CD14-positive monocyte (primary cell): ENCODE results near the gene GJB2. TPM values are rescaled to one million over a fixed set of nuclear protein-coding genes. Genes with fewer than 3 reads are reported as not detected.

ENCODE experiments used
- DNase-seq, 3 donors: peaks; one replicate each; pipeline ENCODE4 v3.0.0-alpha.2; 2011 to 2022
- H2AFZ ChIP-seq: 2 replicates; pipeline ENCODE4 v1.6.0; 2012; ENCODE audit warnings: mild to moderate bottlenecking, low read depth, low read length, inconsistent platforms; ENCODE audit not compliant: insufficient read depth, poor library complexity, severe bottlenecking
- H3K27ac ChIP-seq, 2 donors: 1 replicate in 1 of 2; 2 replicates in 1 of 2; pipeline ENCODE4 v1.5.1; 2012 to 2013; ENCODE audit warnings: low read length in 2 of 2, control low read depth in 1 of 2, inconsistent platforms in 1 of 2, low read depth in 1 of 2, mild to moderate bottlenecking in 1 of 2
- H3K27me3 ChIP-seq, 2 donors: one replicate each; pipeline versions ENCODE4 v1.6.0 to v1.6.1; 2011 to 2013; ENCODE audit warnings: low read length in 2 of 2; ENCODE audit not compliant: control insufficient read depth in 2 of 2, insufficient read depth in 2 of 2
- H3K36me3 ChIP-seq, 2 donors: replicated peaks in 1 of 2; 1 replicate in 1 of 2; 2 replicates in 1 of 2; pipeline versions ENCODE4 v1.5.1 to v1.6.1; 2012 to 2013; ENCODE audit warnings: low read length in 2 of 2, control low read depth in 1 of 2, inconsistent platforms in 1 of 2, mild to moderate bottlenecking in 1 of 2; ENCODE audit not compliant: insufficient read depth in 2 of 2, control insufficient read depth in 1 of 2
- H3K4me1 ChIP-seq, 2 donors: 1 replicate in 1 of 2; 2 replicates in 1 of 2; pipeline versions ENCODE4 v1.5.1 to v1.6.1; 2012 to 2013; ENCODE audit warnings: low read length in 2 of 2, control low read depth in 1 of 2, inconsistent platforms in 1 of 2, mild to moderate bottlenecking in 1 of 2, moderate library complexity in 1 of 2; ENCODE audit not compliant: insufficient read depth in 2 of 2, control insufficient read depth in 1 of 2
- H3K4me2 ChIP-seq: replicated peaks from 2 replicates; pipeline ENCODE3; 2012; ENCODE audit warnings: low read length, moderate library complexity, mild to moderate bottlenecking; ENCODE audit not compliant: poor library complexity, severe bottlenecking; ENCODE audit errors: extremely low read depth
- H3K4me3 ChIP-seq, 3 experiments: fragments of 200-600 bp in 1 of 3; sonication (generic) in 1 of 3; replicated peaks in 1 of 3; 1 replicate in 2 of 3; 2 replicates in 1 of 3; pipeline ENCODE4 v1.5.1; 2011 to 2013; ENCODE audit warnings: low read length in 3 of 3, mild to moderate bottlenecking in 3 of 3, control low read depth in 2 of 3, low read depth in 2 of 3, inconsistent platforms in 1 of 3, moderate library complexity in 1 of 3
- H3K79me2 ChIP-seq: 2 replicates; pipeline ENCODE4 v1.6.0; 2012; ENCODE audit warnings: mild to moderate bottlenecking, control low read depth, inconsistent platforms, low read length, moderate library complexity; ENCODE audit not compliant: insufficient read depth
- H3K9ac ChIP-seq: 2 replicates; pipeline ENCODE4 v1.6.0; 2017; ENCODE audit warnings: low read length, mild to moderate bottlenecking; ENCODE audit not compliant: insufficient read depth, poor library complexity, severe bottlenecking
- H3K9me3 ChIP-seq, 2 donors: replicated peaks in 1 of 2; 1 replicate in 1 of 2; 2 replicates in 1 of 2; pipeline versions ENCODE4 v1.5.1 to v1.6.1; 2012 to 2013; ENCODE audit warnings: low read length in 2 of 2, control low read depth in 1 of 2; ENCODE audit not compliant: control insufficient read depth in 1 of 2, insufficient read depth in 1 of 2
- H4K20me1 ChIP-seq: 2 replicates; pipeline ENCODE4 v1.6.0; 2012; ENCODE audit warnings: mild to moderate bottlenecking, low read length, control low read depth, moderate library complexity; ENCODE audit not compliant: insufficient read depth
- H3K27ac Mint-ChIP-seq, 7 donors: one replicate each; pipeline ENCODE4 v1.8.0; 2020; ENCODE audit warnings: mild to moderate bottlenecking in 7 of 7, mixed read lengths in 7 of 7, moderate library complexity in 6 of 7, inconsistent platforms in 2 of 7
- H3K27me3 Mint-ChIP-seq, 3 donors: one replicate each; pipeline ENCODE4 v1.8.0; 2021 to 2022; ENCODE audit warnings: low read depth in 3 of 3, mild to moderate bottlenecking in 3 of 3, mixed read lengths in 3 of 3, moderate library complexity in 3 of 3, inconsistent platforms in 1 of 3
- H3K36me3 Mint-ChIP-seq, 2 donors: one replicate each; pipeline ENCODE4 v1.8.0; 2020; ENCODE audit warnings: mixed read lengths in 2 of 2, inconsistent platforms in 1 of 2, mild to moderate bottlenecking in 1 of 2
- H3K4me1 Mint-ChIP-seq: one replicate; pipeline ENCODE4 v1.8.0; 2020; ENCODE audit warnings: mild to moderate bottlenecking, mixed read lengths
- H3K4me3 Mint-ChIP-seq, 2 donors: one replicate each; pipeline ENCODE4 v1.8.0; 2020; ENCODE audit warnings: mild to moderate bottlenecking in 2 of 2, mixed read lengths in 2 of 2, moderate library complexity in 1 of 2
- H3K9me3 Mint-ChIP-seq, 7 donors: one replicate each; pipeline ENCODE4 v1.8.0; 2020 to 2022; ENCODE audit warnings: mixed read lengths in 7 of 7, mild to moderate bottlenecking in 6 of 7, moderate library complexity in 6 of 7, inconsistent platforms in 2 of 7
- WGBS: methylation state at CpG from one replicate; pipeline ENCODE4 v1.1.5; 2013; ENCODE audit warnings: missing lambda C conversion rate; ENCODE audit not compliant: insufficient coverage; 5-methylcytosine and 5-hydroxymethylcytosine counted together
- intact Hi-C, 2 donors: fragments of 100-400 bp; cut with micrococcal nuclease; formaldehyde crosslinking; loops; one replicate each; pipeline versions ENCODE4 v1.15.0 to v1.15.1; 2023
- polyA plus RNA-seq, 3 donors: library from polyadenylated mRNA; depleted of rRNA in 1 of 3; unstranded in 2 of 3; stranded (reverse) in 1 of 3; fragments of 300-500 nt in 2 of 3; fragments of >200 nt in 1 of 3; fragmentation: Illumina TruSeq in 2 of 3; gene quantifications; 1 replicate in 2 of 3; 2 replicates in 1 of 3; pipeline ENCODE4 v1.2.3, GENCODE V29; 2012 to 2021
- TF ChIP-seq, protein P1 (sequence below): fragments of 200-600 bp; IDR thresholded peaks from one replicate; pipeline ENCODE4 v1.8.0; 2022; ENCODE audit warnings: antibody characterized with exemption, mild to moderate bottlenecking

GJB2 gene
- polyA plus RNA-seq, 3 donors: 0.41 TPM; not detected in 2

GRCh38 chr13:20188667-20189553 lies 3.8 kb downstream of the GJB2 start:
- Histone ChIP-seq H3K4me1 (peaks cover 37 to 40% of the 10 kb centered on the region in 2 donors), H3K27ac (peak overlapping the region in 1 of 2 donors; percentile 44), H3K27me3 (peaks cover 21 to 27% of the 10 kb centered on the region in 2 donors), H3K4me2 (no peak overlapping the region), H4K20me1 (no peaks in the 10 kb centered on the region), H3K36me3 (no peaks in the 10 kb centered on the region), H3K9ac (no peak overlapping the region), H3K9me3 (peaks cover 3 to 8% of the 10 kb centered on the region in 2 donors), H3K79me2 (no peaks in the 10 kb centered on the region), H2AFZ (peak overlapping the region; percentile 22), H3K4me3 (no peak overlapping the region)
- Mint-ChIP-seq H3K4me1 (peaks cover 36% of the 10 kb centered on the region), H3K9me3 (peaks cover 5 to 20% (median 6%) of the 10 kb centered on the region in 7 donors), H3K36me3 (peaks cover 4 to 9% of the 10 kb centered on the region in 2 donors), H3K27me3 (peaks cover 25 to 43% (median 33%) of the 10 kb centered on the region in 3 donors), H3K27ac (peak overlapping the region; percentile 0 to 79 (median 53)), H3K4me3 (peak overlapping the region in 1 of 2 donors; percentile 16)
- 83% methylated on average over 15 of the region's 28 CpGs for WGBS
- peak; percentile 78 to 93 (median 81) for DNase-seq
- intact Hi-C loops: no loop called here
- TF ChIP-seq, protein P1, sequence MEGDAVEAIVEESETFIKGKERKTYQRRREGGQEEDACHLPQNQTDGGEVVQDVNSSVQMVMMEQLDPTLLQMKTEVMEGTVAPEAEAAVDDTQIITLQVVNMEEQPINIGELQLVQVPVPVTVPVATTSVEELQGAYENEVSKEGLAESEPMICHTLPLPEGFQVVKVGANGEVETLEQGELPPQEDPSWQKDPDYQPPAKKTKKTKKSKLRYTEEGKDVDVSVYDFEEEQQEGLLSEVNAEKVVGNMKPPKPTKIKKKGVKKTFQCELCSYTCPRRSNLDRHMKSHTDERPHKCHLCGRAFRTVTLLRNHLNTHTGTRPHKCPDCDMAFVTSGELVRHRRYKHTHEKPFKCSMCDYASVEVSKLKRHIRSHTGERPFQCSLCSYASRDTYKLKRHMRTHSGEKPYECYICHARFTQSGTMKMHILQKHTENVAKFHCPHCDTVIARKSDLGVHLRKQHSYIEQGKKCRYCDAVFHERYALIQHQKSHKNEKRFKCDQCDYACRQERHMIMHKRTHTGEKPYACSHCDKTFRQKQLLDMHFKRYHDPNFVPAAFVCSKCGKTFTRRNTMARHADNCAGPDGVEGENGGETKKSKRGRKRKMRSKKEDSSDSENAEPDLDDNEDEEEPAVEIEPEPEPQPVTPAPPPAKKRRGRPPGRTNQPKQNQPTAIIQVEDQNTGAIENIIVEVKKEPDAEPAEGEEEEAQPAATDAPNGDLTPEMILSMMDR: peak; percentile 72

DNA sequence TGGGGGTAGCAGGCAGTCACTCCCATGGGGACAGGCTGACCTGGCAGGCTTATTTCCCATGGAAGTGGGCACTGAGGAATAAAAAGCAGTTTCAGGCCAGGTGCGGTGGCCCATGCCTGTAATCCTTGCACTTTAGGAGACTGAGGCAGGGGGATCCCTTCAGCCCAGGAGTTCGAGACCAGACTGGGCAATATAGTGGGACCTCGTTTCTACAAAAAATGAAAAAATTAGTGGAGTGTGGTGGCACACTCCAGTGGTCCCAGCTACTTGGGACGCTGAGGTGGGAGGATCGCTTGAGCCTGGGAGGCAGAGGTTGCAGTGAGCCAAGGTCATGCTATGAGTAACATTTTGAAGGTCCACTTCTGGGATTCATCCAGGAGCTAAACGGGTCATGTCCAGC lies 6.0 kb downstream of the GJB2 start:
- Histone ChIP-seq H3K4me1 (peaks cover 19 to 21% of the 10 kb centered on the region in 2 donors), H3K36me3 (no peaks in the 10 kb centered on the region), H3K27me3 (peaks cover 9 to 12% of the 10 kb centered on the region in 2 donors), H3K4me3 (no peak overlapping the region), H2AFZ (no peak overlapping the region), H3K9me3 (peaks cover 0 to 8% of the 10 kb centered on the region in 2 donors), H4K20me1 (no peaks in the 10 kb centered on the region), H3K9ac (no peak overlapping the region), H3K27ac (no peak overlapping the region), H3K4me2 (no peak overlapping the region), H3K79me2 (no peaks in the 10 kb centered on the region)
- peaks cover 2 to 9% of the 10 kb centered on the region in 2 donors for H3K36me3 Mint-ChIP-seq
- WGBS: 75% methylated on average over 5 of the region's 6 CpGs
- peaks cover 5 to 9% (median 6%) of the 10 kb centered on the region in 7 donors for H3K9me3 Mint-ChIP-seq
- H3K27me3 Mint-ChIP-seq: peaks cover 14 to 25% (median 17%) of the 10 kb centered on the region in 3 donors
- intact Hi-C loops: no loop called here
- no peak for DNase-seq
- H3K27ac Mint-ChIP-seq: peak overlapping the region in 1 of 7 donors; percentile 16
- H3K4me1 Mint-ChIP-seq: peaks cover 24% of the 10 kb centered on the region
- no peak overlapping the region for H3K4me3 Mint-ChIP-seq
- TF ChIP-seq, protein P1: no peak
